HCT116 (cell line): ENCODE results near the gene KIF3C. TPM values are rescaled to one million over a fixed set of nuclear protein-coding genes. Genes with fewer than 3 reads are reported as not detected.
"Not testable (repeated sequence)": the region's sequence is repeated elsewhere in the genome, so short reads cannot be mapped to it uniquely, and the experiment has no call there.

Source experiments
- ATAC-seq: fragments of 200-7000 bp; cut with Tn5 transposase; 2 replicates; pipeline ENCODE4 v1.9.1; 2020; ENCODE audit warnings: mild to moderate bottlenecking, moderate library complexity
- BruUV-seq: library from RNA; stranded (reverse); fragments of 400-500 nt; replicated peaks from 2 replicates; lab custom pipeline; 2021; lab: Mats Ljungman, UMichigan
- CTCF ChIA-PET: fragments of 300-600 bp; sonication (Branson Sonifier 250); formaldehyde crosslinking; loops from one replicate; lab custom pipeline; 2021; ENCODE audit warnings: antibody characterized with exemption; lab: Charles Lee
- POLR2A ChIA-PET: fragments of 300-600, 350-600 bp; sonication (Branson Sonifier 250); formaldehyde crosslinking; loops from one replicate; lab custom pipeline; 2021; ENCODE audit warnings: antibody characterized with exemption; lab: Charles Lee
- RAD21 ChIA-PET, 2 experiments: fragments of 300-600 bp; sonication (Branson Sonifier 250); formaldehyde crosslinking; loops; one replicate each; lab custom pipeline; 2023; ENCODE audit warnings: low total read pairs in 2 of 2; ENCODE audit not compliant: uncharacterized antibody in 2 of 2, unreplicated experiment in 2 of 2, low non-redundant PET in 1 of 2; lab: Charles Lee
- DNase-seq: peaks from one replicate; pipeline ENCODE4 v3.0.0-alpha.2; 2010; ENCODE audit warnings: low read depth, low spot score
- H2AFZ ChIP-seq: fragments of 200-600 bp; shearing (Covaris generic), sonication (generic); 2 replicates; pipeline ENCODE4 v1.6.1; 2017; ENCODE audit warnings: low read depth, mixed run types, mixed read lengths, antibody characterized with exemption, low read length; ENCODE audit not compliant: poor library complexity, severe bottlenecking
- H3K27ac ChIP-seq: 2 replicates; pipeline ENCODE4 v1.5.1; 2012; ENCODE audit warnings: low read depth, low read length
- H3K27me3 ChIP-seq: fragments of 200-600 bp; sonication (generic); 2 replicates; pipeline ENCODE4 v1.6.1; 2016; ENCODE audit warnings: mixed run types, low read length, mixed read lengths; ENCODE audit not compliant: insufficient read depth
- H3K36me3 ChIP-seq, 2 experiments: fragments of 200-500 bp in 1 of 2; fragments of 200-600 bp in 1 of 2; sonication (Bioruptor generic) in 1 of 2; sonication (generic) in 1 of 2; 2 replicates each; pipeline versions ENCODE4 v1.5.1 to v1.6.1; 2014 to 2016; ENCODE audit warnings: low read length in 2 of 2, inconsistent platforms in 1 of 2, mixed read lengths in 1 of 2, mixed run types in 1 of 2; ENCODE audit not compliant: insufficient read depth in 2 of 2, control insufficient read depth in 1 of 2
- H3K4me1 ChIP-seq, 2 experiments: fragments of 200-600 bp in 1 of 2; sonication (generic) in 1 of 2; 2 replicates each; pipeline versions ENCODE4 v1.5.1 to v1.6.1; 2012 to 2017; ENCODE audit warnings: low read length in 2 of 2, inconsistent platforms in 1 of 2, mild to moderate bottlenecking in 1 of 2, mixed read lengths in 1 of 2, mixed run types in 1 of 2, moderate library complexity in 1 of 2; ENCODE audit not compliant: insufficient read depth in 2 of 2, control insufficient read depth in 1 of 2
- H3K4me2 ChIP-seq: fragments of 200-600 bp; sonication (generic); 2 replicates; pipeline ENCODE4 v1.6.1; 2017; ENCODE audit warnings: mixed run types, low read length, mixed read lengths
- H3K4me3 ChIP-seq, 2 experiments: fragments of 200-600 bp in 1 of 2; sonication (generic) in 1 of 2; replicated peaks in 1 of 2; 2 replicates each; pipeline ENCODE4 v1.5.1; 2011 to 2016; ENCODE audit warnings: low read length in 2 of 2, control low read depth in 1 of 2, low read depth in 1 of 2, mild to moderate bottlenecking in 1 of 2, mixed read lengths in 1 of 2, mixed run types in 1 of 2
- H3K79me2 ChIP-seq: fragments of 200-600 bp; sonication (generic); 2 replicates; pipeline ENCODE4 v1.6.1; 2017; ENCODE audit warnings: mild to moderate bottlenecking, mixed run types, low read length, moderate library complexity, mixed read lengths; ENCODE audit not compliant: insufficient read depth
- H3K9ac ChIP-seq: fragments of 200-600 bp; sonication (generic); 2 replicates; pipeline ENCODE4 v1.6.1; 2016; ENCODE audit warnings: low read length, mixed read lengths
- H3K9me2 ChIP-seq: fragments of 200-600 bp; sonication (generic), shearing (Covaris generic); 2 replicates; pipeline ENCODE4 v1.6.1; 2017; ENCODE audit warnings: mixed run types, mild to moderate bottlenecking, moderate library complexity; ENCODE audit not compliant: insufficient read depth
- H3K9me3 ChIP-seq, 2 experiments: fragments of 200-500 bp in 1 of 2; fragments of 200-600 bp in 1 of 2; sonication (Bioruptor generic) in 1 of 2; sonication (generic) in 1 of 2; 2 replicates each; pipeline ENCODE4 v1.6.1; 2014 to 2017; ENCODE audit warnings: low read length in 2 of 2, mixed read lengths in 2 of 2, inconsistent platforms in 1 of 2, low read depth in 1 of 2, mild to moderate bottlenecking in 1 of 2, mixed run types in 1 of 2, moderate library complexity in 1 of 2; ENCODE audit not compliant: control insufficient read depth in 1 of 2, insufficient read depth in 1 of 2
- H4K20me1 ChIP-seq: fragments of 200-600 bp; sonication (generic), shearing (Covaris generic); 2 replicates; pipeline ENCODE4 v1.6.1; 2017; ENCODE audit warnings: mixed run types, mild to moderate bottlenecking, moderate library complexity; ENCODE audit not compliant: insufficient read depth
- intact Hi-C: fragments of 100-400 bp; cut with micrococcal nuclease; formaldehyde crosslinking; loops from 2 replicates; pipeline ENCODE4 v1.10.0; 2022
- total RNA-seq: library from RNA; stranded (reverse); gene quantifications from one replicate; pipeline ENCODE4 v1.2.1, GENCODE V29; 2021; ENCODE audit not compliant: unreplicated experiment

Gene KIF3C
- total RNA-seq, 1 experiment from 2014 or later, result 5.4 TPM

DNA sequence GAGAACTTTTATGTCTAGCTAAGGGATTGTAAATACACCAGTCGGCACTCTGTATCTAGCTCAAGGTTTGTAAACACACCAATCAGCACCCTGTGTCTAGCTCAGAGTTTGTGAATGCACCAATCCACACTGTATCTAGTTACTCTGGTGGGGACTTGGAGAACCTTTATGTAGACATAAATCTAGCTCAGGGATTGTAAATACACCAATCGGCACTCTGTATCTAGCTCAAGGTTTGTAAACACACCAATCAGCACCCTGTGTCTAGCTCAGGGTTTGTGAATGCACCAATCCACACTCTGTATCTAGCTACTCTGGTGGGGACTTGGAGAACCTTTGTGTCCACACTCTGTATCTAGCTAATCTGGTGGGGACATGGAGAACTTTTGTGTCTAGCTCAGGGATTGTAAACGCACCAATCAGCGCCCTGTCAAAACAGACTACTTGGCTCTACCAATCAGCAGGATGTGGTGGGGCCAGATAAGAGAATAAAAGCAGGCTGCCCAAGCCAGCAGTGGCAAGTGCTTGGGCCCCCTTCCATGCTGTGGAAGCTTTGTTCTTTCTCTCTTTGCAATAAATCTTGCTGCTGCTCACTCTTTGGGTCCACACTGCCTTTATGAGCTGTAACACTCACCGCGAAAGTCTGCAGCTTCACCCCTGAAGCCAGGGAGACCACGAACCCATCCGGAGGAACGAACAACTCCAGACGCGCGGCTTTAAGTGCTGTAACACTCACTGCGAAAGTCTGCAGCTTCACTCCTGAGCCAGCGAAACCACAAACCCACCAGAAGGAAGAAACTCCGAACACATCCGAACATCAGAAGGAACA is 66.1 kb downstream of the KIF3C start:
- DNase-seq, H3K4me1 ChIP-seq, H3K27ac ChIP-seq, POLR2A ChIA-PET, H3K4me2 ChIP-seq, H3K9ac ChIP-seq, H3K4me3 ChIP-seq, BruUV-seq, H3K79me2 ChIP-seq, H2AFZ ChIP-seq, CTCF ChIA-PET, RAD21 ChIA-PET, H4K20me1 ChIP-seq, H3K27me3 ChIP-seq, H3K9me3 ChIP-seq, H3K36me3 ChIP-seq, intact Hi-C loops, ATAC-seq, H3K9me2 ChIP-seq: not testable (repeated sequence)

GRCh38 chr2:25915411-25915810 is 66.9 kb downstream of the KIF3C start:
- H3K4me2 ChIP-seq, RAD21 ChIA-PET, ATAC-seq, H3K4me3 ChIP-seq, BruUV-seq, H3K27me3 ChIP-seq, H3K9me2 ChIP-seq, H2AFZ ChIP-seq, DNase-seq, intact Hi-C loops, H3K4me1 ChIP-seq, H3K27ac ChIP-seq, H3K9me3 ChIP-seq, H3K79me2 ChIP-seq, H3K36me3 ChIP-seq, CTCF ChIA-PET, POLR2A ChIA-PET, H3K9ac ChIP-seq, H4K20me1 ChIP-seq: not testable (repeated sequence)

GRCh38 chr2:25913696-25913973 is 68.7 kb downstream of the KIF3C start:
- DNase-seq, H3K9ac ChIP-seq, CTCF ChIA-PET, H3K27me3 ChIP-seq, H3K4me2 ChIP-seq, BruUV-seq, H3K79me2 ChIP-seq, H3K9me2 ChIP-seq, H3K9me3 ChIP-seq, RAD21 ChIA-PET, POLR2A ChIA-PET, H3K4me3 ChIP-seq, H3K4me1 ChIP-seq, intact Hi-C loops, H2AFZ ChIP-seq, H4K20me1 ChIP-seq, H3K36me3 ChIP-seq, ATAC-seq, H3K27ac ChIP-seq: not testable (repeated sequence)
